Aorta (tissue), 5 donors: ENCODE data around the gene NKD2. TPM values are rescaled to one million over a fixed set of nuclear protein-coding genes. Genes with fewer than 3 reads are reported as not detected.

Experiments used
- ATAC-seq: fragments of 200-7000 bp; cut with Tn5 transposase; one replicate; pipeline ENCODE4 v1.9.1; 2022; ENCODE audit warnings: moderate library complexity; ENCODE audit not compliant: low FRiP score
- DNase-seq, 2 donors: peaks; one replicate each; pipeline ENCODE4 v3.0.0-alpha.2; 2020
- H3K27ac ChIP-seq, 2 donors: one replicate each; pipeline ENCODE4 v1.5.1; 2013; ENCODE audit warnings: low read length in 2 of 2, mild to moderate bottlenecking in 2 of 2, moderate library complexity in 2 of 2, control low read depth in 1 of 2, inconsistent platforms in 1 of 2, low read depth in 1 of 2
- H3K27me3 ChIP-seq, 2 donors: one replicate each; pipeline ENCODE4 v1.6.1; 2013; ENCODE audit warnings: control low read depth in 1 of 2, low read length in 1 of 2, mild to moderate bottlenecking in 1 of 2, moderate library complexity in 1 of 2; ENCODE audit not compliant: insufficient read depth in 2 of 2, control insufficient read depth in 1 of 2
- H3K36me3 ChIP-seq, 2 donors: one replicate each; pipeline ENCODE4 v1.6.1; 2013; ENCODE audit warnings: control low read depth in 1 of 2, low read length in 1 of 2, mild to moderate bottlenecking in 1 of 2; ENCODE audit not compliant: insufficient read depth in 2 of 2, control insufficient read depth in 1 of 2
- H3K4me1 ChIP-seq, 2 donors: one replicate each; pipeline ENCODE4 v1.6.1; 2013; ENCODE audit warnings: low read length in 2 of 2, control low read depth in 1 of 2, mild to moderate bottlenecking in 1 of 2, moderate library complexity in 1 of 2; ENCODE audit not compliant: insufficient read depth in 2 of 2, control insufficient read depth in 1 of 2
- H3K4me3 ChIP-seq, 2 donors: one replicate each; pipeline ENCODE4 v1.5.1; 2013; ENCODE audit warnings: low read length in 2 of 2, control low read depth in 1 of 2, mild to moderate bottlenecking in 1 of 2
- H3K9me3 ChIP-seq: one replicate; pipeline ENCODE4 v1.6.1; 2013; ENCODE audit warnings: mild to moderate bottlenecking, low read length; ENCODE audit not compliant: control insufficient read depth
- WGBS, 2 donors: extraction: QIAGEN DNeasy Blood & Tissue Kit; methylation state at CpG; one replicate each; pipeline ENCODE4 v1.1.7; 2013; 5-methylcytosine and 5-hydroxymethylcytosine counted together
- intact Hi-C, 2 donors: fragments of 100-400 bp; cut with DNase I; formaldehyde crosslinking; loops; one replicate each; pipeline versions ENCODE4 v1.14.2 to v1.15.0; 2022
- polyA plus RNA-seq, 2 donors: library from polyadenylated mRNA; stranded (reverse); fragments of 200-250 nt; gene quantifications; one replicate each; pipeline ENCODE4 v1.2.3, GENCODE V29; 2013
- total RNA-seq, 2 donors: library from RNA; stranded (reverse); fragmentation: NEBNext Ultra II Directional; extraction: Animal tissue kit (Norgen Biotek cat#: 25700); gene quantifications; one replicate each; pipeline ENCODE4 v1.2.1, GENCODE V29; 2021
- donor health status: healthy with polysubstance abuse.
- donor health status: Bipolar disorder and iron deficiency.
- donor health status: DM: no; HTN: no; CAD: no.
- donor health status: DM: no; HTN: no; CAD: no.
- donor health status: DM: yes; HTN: yes; CAD: no.

NKD2 gene
- total and polyA plus RNA-seq, 4 donors = 0.10 to 6.8 (median 2.8) TPM; not detected in 1

GRCh38 chr5:1007221-1007680 lies 1.4 kb upstream of the NKD2 start:
- peak; percentile 24 to 45 for DNase-seq
- ATAC-seq = no peak
- no peak overlapping the region for H3K4me3 ChIP-seq
- no peak overlapping the region for H3K27ac ChIP-seq
- no peaks in the 10 kb centered on the region for H3K27me3 ChIP-seq
- 90% methylated on average over 17 of the region's 17 CpGs for WGBS, 2 donors
- no peaks in the 10 kb centered on the region for H3K4me1 ChIP-seq
- no peaks in the 10 kb centered on the region for H3K36me3 ChIP-seq
- intact Hi-C loops = no loop called here
- H3K9me3 ChIP-seq = no peaks in the 10 kb centered on the region

- ATAC-seq (no peak), DNase-seq (peak; percentile 31 to 70)
- H3K27ac ChIP-seq = no peak overlapping the region
- no peaks in the 10 kb centered on the region for H3K9me3 ChIP-seq
- no peaks in the 10 kb centered on the region for H3K4me1 ChIP-seq
- WGBS, 2 donors = 67 to 70% methylated on average over 22 to 23 of the region's 23 CpGs
- H3K27me3 ChIP-seq = no peaks in the 10 kb centered on the region
- intact Hi-C loops = no loop called here
- H3K4me3 ChIP-seq = no peak overlapping the region
- H3K36me3 ChIP-seq = no peaks in the 10 kb centered on the region
Observed at GRCh38 chr5:1007681-1008450, 736 bp upstream of the NKD2 start.

- Histone ChIP-seq H3K4me3 (no peak overlapping the region), H3K9me3 (no peaks in the 10 kb centered on the region), H3K4me1 (no peaks in the 10 kb centered on the region), H3K36me3 (no peaks in the 10 kb centered on the region), H3K27me3 (no peaks in the 10 kb centered on the region), H3K27ac (no peak overlapping the region)
- intact Hi-C loops = no loop called here
- DNase-seq (peak; percentile 37 to 70), ATAC-seq (no peak)
- WGBS, 2 donors = 8 to 15% methylated on average over 41 to 70 of the region's 70 CpGs
Observed at GRCh38 chr5:1009359-1010180, 968 bp downstream of the NKD2 start.

GRCh38 chr5:1010181-1010510 lies 1.5 kb downstream of the NKD2 start:
- WGBS, 2 donors = 57 to 71% methylated on average over 4 of the region's 4 CpGs
- ATAC-seq (no peak), DNase-seq (peak in 1 of 2 donors; percentile 31)
- intact Hi-C loops = no loop called here
- Histone ChIP-seq H3K4me3 (no peak overlapping the region), H3K27me3 (no peaks in the 10 kb centered on the region), H3K27ac (no peak overlapping the region), H3K36me3 (no peaks in the 10 kb centered on the region), H3K9me3 (no peaks in the 10 kb centered on the region), H3K4me1 (no peaks in the 10 kb centered on the region)

GRCh38 chr5:1010641-1011046 lies 2.0 kb downstream of the NKD2 start:
- ATAC-seq (no peak), DNase-seq (peak; percentile 30 to 57)
- intact Hi-C loops = no loop called here
- no peaks in the 10 kb centered on the region for H3K36me3 ChIP-seq
- WGBS, 2 donors = 56 to 59% methylated on average over 13 of the region's 13 CpGs
- H3K4me1 ChIP-seq = no peaks in the 10 kb centered on the region
- H3K4me3 ChIP-seq = no peak overlapping the region
- no peak overlapping the region for H3K27ac ChIP-seq
- H3K27me3 ChIP-seq = no peaks in the 10 kb centered on the region
- no peaks in the 10 kb centered on the region for H3K9me3 ChIP-seq

- intact Hi-C loops = no loop called here
- WGBS, 2 donors = 52 to 57% methylated on average over 11 of the region's 11 CpGs
- Histone ChIP-seq H3K4me3 (no peak overlapping the region), H3K27ac (no peak overlapping the region), H3K27me3 (no peaks in the 10 kb centered on the region), H3K4me1 (no peaks in the 10 kb centered on the region), H3K36me3 (no peaks in the 10 kb centered on the region), H3K9me3 (no peaks in the 10 kb centered on the region)
- ATAC-seq (no peak), DNase-seq (peak; percentile 24 to 68)
Observed at GRCh38 chr5:1011226-1011631, 2.6 kb downstream of the NKD2 start.

GRCh38 chr5:1011741-1012312 lies 3.2 kb downstream of the NKD2 start:
- no peaks in the 10 kb centered on the region for H3K4me1 ChIP-seq
- H3K36me3 ChIP-seq = no peaks in the 10 kb centered on the region
- no peak for ATAC-seq
- no peak overlapping the region for H3K27ac ChIP-seq
- H3K9me3 ChIP-seq = no peaks in the 10 kb centered on the region
- H3K4me3 ChIP-seq = no peak overlapping the region
- 82 to 83% methylated on average over 19 of the region's 19 CpGs for WGBS, 2 donors
- peak; percentile 32 to 63 for DNase-seq
- H3K27me3 ChIP-seq = no peaks in the 10 kb centered on the region
- intact Hi-C loops = no loop called here

GRCh38 chr5:1012313-1012841 lies 3.8 kb downstream of the NKD2 start:
- Histone ChIP-seq H3K27me3 (no peaks in the 10 kb centered on the region), H3K27ac (no peak overlapping the region), H3K4me3 (no peak overlapping the region), H3K36me3 (no peaks in the 10 kb centered on the region), H3K4me1 (no peaks in the 10 kb centered on the region), H3K9me3 (no peaks in the 10 kb centered on the region)
- intact Hi-C loops = no loop called here
- no peak for ATAC-seq
- WGBS, 2 donors = 86 to 88% methylated on average over 11 to 12 of the region's 12 CpGs
- DNase-seq = peak; percentile 41 to 64
